ENCODE data around the gene EIF4EBP3. TPM values are rescaled to one million over a fixed set of nuclear protein-coding genes. Genes with fewer than 3 reads are reported as not detected.

The EIF4EBP3 gene
- total RNA-seq, 1 experiment from 2014 or later = 35.3 TPM

GRCh38 chr5:140570488-140570887, 23.0 kb downstream of the EIF4EBP3 start:
- CTCF ChIA-PET = interaction anchor here (0.6 to 2.3 kb wide), 5 partner anchors 10 to 68 kb away, joined by 3 to 6 read pairs (median 3); partner anchors contain the start of genes EIF4EBP3, SRA1 and TMCO6
- intact Hi-C loops (cut with micrococcal nuclease) = no loop called here
- no TSS peak for BruUV-seq (replicated peaks)
- Mint-ChIP-seq H3K27me3 (ENCODE audit: insufficient read depth, unreplicated experiment) (no peaks in the 10 kb centered on the region), H3K9me3 (ENCODE audit: unreplicated experiment) (no peaks in the 10 kb centered on the region), H3K4me3 (ENCODE audit: unreplicated experiment) (no peak overlapping the region), H3K4me1 (ENCODE audit: insufficient read depth, unreplicated experiment) (peaks cover 14% of the 10 kb centered on the region), H3K36me3 (ENCODE audit: insufficient read depth, unreplicated experiment) (peaks cover 24% of the 10 kb centered on the region), H3K27ac (ENCODE audit: low read depth, unreplicated experiment) (no peak overlapping the region)
- no peak for DNase-seq (ENCODE audit: unreplicated experiment)
- TF ChIP-seq CTCF (IDR thresholded peaks at IDR 0.05; ENCODE audit: unreplicated experiment) = no peak
- POLR2A ChIA-PET = interaction anchor here (0.6 to 10.4 kb wide), 4 partner anchors 60 to 150 kb away, joined by 4 to 169 read pairs (median 4); partner anchors contain the start of genes IK and NDUFA2

DNA sequence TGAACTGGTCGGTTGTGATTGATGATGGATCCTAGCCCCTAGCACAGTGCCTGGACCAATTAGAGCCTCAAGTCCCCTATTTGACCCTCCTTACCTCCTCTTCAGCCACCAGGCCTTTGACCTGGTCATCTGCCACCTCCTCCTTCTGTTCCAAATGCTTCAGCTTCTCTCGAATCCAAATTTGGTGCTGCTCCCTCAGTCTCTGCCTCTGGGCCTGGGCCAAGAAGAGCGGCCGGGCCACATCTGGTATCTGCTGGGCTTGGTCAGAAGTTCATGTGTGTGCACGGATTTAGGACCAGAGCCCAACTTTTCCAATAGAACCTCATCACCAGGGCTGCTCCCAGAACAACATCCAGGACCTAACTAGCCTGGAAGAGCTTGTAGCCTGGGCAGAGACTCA, 23.6 kb downstream of the EIF4EBP3 start:
- no peak for DNase-seq (ENCODE audit: unreplicated experiment)
- no peak for TF ChIP-seq CTCF (IDR thresholded peaks at IDR 0.05; ENCODE audit: unreplicated experiment)
- Mint-ChIP-seq H3K27ac (ENCODE audit: low read depth, unreplicated experiment) (no peak overlapping the region), H3K27me3 (ENCODE audit: insufficient read depth, unreplicated experiment) (no peaks in the 10 kb centered on the region), H3K36me3 (ENCODE audit: insufficient read depth, unreplicated experiment) (peaks cover 24% of the 10 kb centered on the region), H3K9me3 (ENCODE audit: unreplicated experiment) (no peaks in the 10 kb centered on the region), H3K4me3 (ENCODE audit: unreplicated experiment) (no peak overlapping the region), H3K4me1 (ENCODE audit: insufficient read depth, unreplicated experiment) (peaks cover 8% of the 10 kb centered on the region)
- CTCF ChIA-PET = interaction anchor here (0.6 to 2.3 kb wide), 4 partner anchors 23 to 68 kb away, joined by 3 to 6 read pairs (median 4); partner anchors contain the start of genes EIF4EBP3 and TMCO6
- intact Hi-C loops (cut with micrococcal nuclease) = no loop called here
- BruUV-seq (replicated peaks) = no TSS peak
- POLR2A ChIA-PET = interaction anchor here (0.6 to 10.4 kb wide), 4 partner anchors 13 to 148 kb away, joined by 3 to 169 read pairs (median 4); partner anchors contain the start of genes IK and NDUFA2

- CTCF ChIA-PET = interaction anchor here (0.5 to 4.5 kb wide), 6 partner anchors 9 to 68 kb away, joined by 3 to 41 read pairs (median 6); partner anchors contain the start of genes APBB3 and SLC35A4
- H3K9me3 Mint-ChIP-seq (ENCODE audit: unreplicated experiment) = no peaks in the 10 kb centered on the region
- H3K27ac Mint-ChIP-seq (ENCODE audit: low read depth, unreplicated experiment) = no peak overlapping the region
- no peak overlapping the region for H3K4me3 Mint-ChIP-seq (ENCODE audit: unreplicated experiment)
- DNase-seq (ENCODE audit: unreplicated experiment) = no peak
- H3K27me3 Mint-ChIP-seq (ENCODE audit: insufficient read depth, unreplicated experiment) = no peaks in the 10 kb centered on the region
- no peaks in the 10 kb centered on the region for H3K4me1 Mint-ChIP-seq (ENCODE audit: insufficient read depth, unreplicated experiment)
- TF ChIP-seq CTCF (IDR thresholded peaks at IDR 0.05; ENCODE audit: unreplicated experiment) = no peak
- peaks cover 3% of the 10 kb centered on the region for H3K36me3 Mint-ChIP-seq (ENCODE audit: insufficient read depth, unreplicated experiment)
- intact Hi-C loops (cut with micrococcal nuclease) = no loop called here
- BruUV-seq (replicated peaks) = no TSS peak
- POLR2A ChIA-PET = interaction anchor here (0.9 to 3.7 kb wide), 4 partner anchors 61 to 173 kb away, joined by 3 to 20 read pairs (median 4); partner anchors contain the start of genes HARS1, HARS2, IK and NDUFA2
Observed at GRCh38 chr5:140573683-140574082, 26.2 kb downstream of the EIF4EBP3 start.

DNA sequence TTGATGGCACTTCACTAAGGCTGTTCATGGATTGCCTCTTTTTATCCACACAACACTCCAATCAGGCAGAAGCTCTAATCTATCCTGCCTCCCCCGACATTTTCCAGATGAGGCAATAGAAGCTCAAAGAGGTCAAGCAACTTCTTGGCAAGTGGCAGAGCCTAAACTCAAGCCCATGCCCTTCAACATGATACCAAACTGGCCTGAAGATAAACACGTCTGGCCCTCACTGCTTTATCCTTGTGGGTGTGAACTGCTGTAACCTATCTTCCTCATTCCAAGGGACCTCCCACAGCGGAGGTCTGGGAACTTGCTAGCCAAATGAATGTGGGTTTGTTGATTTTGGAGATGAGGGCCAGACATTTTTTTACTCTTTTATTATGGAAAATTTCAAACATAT, 26.7 kb downstream of the EIF4EBP3 start:
- POLR2A ChIA-PET = interaction anchor here (0.9 to 3.7 kb wide), 5 partner anchors 61 to 173 kb away, joined by 3 to 20 read pairs (median 4); partner anchors contain the start of genes HARS1, HARS2, IK and NDUFA2
- Mint-ChIP-seq H3K36me3 (ENCODE audit: insufficient read depth, unreplicated experiment) (no peaks in the 10 kb centered on the region), H3K4me3 (ENCODE audit: unreplicated experiment) (no peak overlapping the region), H3K27ac (ENCODE audit: low read depth, unreplicated experiment) (no peak overlapping the region), H3K9me3 (ENCODE audit: unreplicated experiment) (no peaks in the 10 kb centered on the region), H3K27me3 (ENCODE audit: insufficient read depth, unreplicated experiment) (no peaks in the 10 kb centered on the region), H3K4me1 (ENCODE audit: insufficient read depth, unreplicated experiment) (no peaks in the 10 kb centered on the region)
- DNase-seq (ENCODE audit: unreplicated experiment) = no peak
- no TSS peak for BruUV-seq (replicated peaks)
- CTCF ChIA-PET = interaction anchor here (0.5 to 4.5 kb wide), 10 partner anchors 9 to 72 kb away, joined by 3 to 41 read pairs (median 6); partner anchors contain the start of genes APBB3 and SLC35A4
- intact Hi-C loops (cut with micrococcal nuclease) = no loop called here
- TF ChIP-seq CTCF (IDR thresholded peaks at IDR 0.05; ENCODE audit: unreplicated experiment) = no peak
